NOMO-1 treated with DMSO at 0.1 percent for 48 hours (cell line): ENCODE results near the gene APC.

ENCODE experiments used
- DNase-seq: peaks from one replicate; lab custom pipeline; 2025; ENCODE audit not compliant: unreplicated experiment; lab: John Stamatoyannopoulos, UW

The APC gene

GRCh38 chr5:112737463-112738190 lies at the start of gene APC:
Gene APC (plus strand): TSS chr5:112737885. CDS start chr5:112754891, 17,006 bp downstream.
- peak; percentile 75 for DNase-seq

DNA sequence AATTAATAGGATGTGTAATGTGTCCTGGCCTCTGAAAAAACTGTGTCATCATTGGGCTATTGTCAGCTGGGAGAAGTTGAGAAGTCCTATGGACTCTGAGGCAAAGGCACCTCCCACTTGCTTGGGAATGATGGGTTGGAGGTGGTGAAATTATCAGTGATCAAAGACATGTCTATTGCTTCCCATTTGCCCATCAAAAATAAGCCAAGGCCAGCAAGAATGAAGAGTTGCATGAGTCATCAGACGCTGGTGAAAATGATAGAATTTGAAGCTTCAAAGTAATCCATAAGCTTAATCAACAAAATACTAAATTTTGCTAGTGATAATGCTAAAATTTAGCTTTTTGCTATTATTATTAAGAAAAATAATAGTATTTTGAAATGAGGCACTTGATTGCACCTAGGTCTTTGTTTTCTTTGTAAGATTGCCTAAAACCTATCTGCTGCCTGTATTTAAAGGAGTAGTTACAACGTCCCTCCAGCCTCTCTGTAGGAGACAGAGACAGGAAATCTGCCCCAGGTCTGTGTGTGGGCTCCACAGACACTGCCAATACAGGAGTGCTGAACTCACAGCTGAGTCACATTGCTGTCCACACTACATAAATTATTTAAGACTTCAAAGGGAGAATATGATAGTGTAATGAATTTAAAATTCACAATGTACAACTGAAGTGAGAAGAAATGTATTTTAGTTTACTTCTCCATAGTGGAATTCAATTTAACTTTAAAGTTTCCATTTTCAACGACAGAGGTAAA lies 48.4 kb upstream of the APC start:
- DNase-seq: no peak

DNA sequence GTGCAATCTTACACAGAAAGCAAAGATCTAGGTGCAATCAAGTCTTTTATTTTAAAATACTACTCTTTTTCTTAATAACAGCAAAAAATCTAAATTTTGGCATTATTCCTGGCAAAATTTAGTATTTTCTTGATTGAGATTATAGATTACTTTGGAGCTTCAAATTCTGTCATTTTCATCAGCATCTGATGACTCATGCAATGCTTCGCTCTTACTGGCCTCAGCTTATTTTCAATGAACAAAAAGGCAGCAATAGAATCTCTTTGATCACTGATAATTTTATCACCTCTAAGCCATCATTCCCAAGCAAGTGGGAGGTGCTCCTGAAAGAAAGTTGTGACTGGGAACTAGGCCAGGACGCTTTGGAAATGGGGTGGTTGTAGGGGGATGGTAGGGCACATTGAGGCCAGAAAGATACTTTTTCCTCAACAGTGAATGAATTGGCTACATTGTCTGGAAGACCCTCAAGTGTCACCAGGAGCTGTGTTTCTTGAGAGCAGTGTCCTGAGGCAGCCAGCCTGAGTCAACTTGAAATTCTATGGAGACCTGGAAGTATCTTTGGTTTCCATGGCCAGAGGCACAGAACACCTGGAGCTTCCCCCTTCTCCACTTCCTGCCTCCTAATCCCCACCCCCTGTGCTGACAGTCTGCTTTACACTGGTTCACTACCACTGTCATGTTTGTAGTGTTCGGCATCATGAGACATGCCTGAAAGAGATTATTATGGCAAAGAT lies 46.9 kb upstream of the APC start:
- DNase-seq: no peak

- DNase-seq: no peak
These were observed 46.4 kb upstream of the APC start for GRCh38 chr5:112691339-112691680.

DNA sequence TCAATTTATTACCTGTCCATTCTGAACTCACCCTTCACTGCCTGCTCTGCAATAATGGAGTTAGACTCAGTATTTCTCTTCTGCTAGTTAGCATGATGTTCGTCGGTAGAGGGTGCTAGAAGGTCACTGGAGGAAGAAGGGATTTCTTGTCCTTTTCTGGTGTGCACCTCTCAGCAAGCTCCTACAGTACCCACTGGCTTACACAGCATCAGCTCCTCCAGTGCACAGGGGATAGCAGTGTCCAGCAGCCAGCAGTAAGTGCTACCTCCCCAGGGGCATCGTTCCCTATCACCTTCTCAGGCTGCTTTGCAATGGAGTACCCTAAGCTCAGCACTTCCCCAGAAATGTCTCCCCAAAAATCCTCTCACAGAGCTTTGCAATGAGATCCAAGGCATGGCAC lies 45.9 kb upstream of the APC start:
- DNase-seq: peak; percentile 29

DNA sequence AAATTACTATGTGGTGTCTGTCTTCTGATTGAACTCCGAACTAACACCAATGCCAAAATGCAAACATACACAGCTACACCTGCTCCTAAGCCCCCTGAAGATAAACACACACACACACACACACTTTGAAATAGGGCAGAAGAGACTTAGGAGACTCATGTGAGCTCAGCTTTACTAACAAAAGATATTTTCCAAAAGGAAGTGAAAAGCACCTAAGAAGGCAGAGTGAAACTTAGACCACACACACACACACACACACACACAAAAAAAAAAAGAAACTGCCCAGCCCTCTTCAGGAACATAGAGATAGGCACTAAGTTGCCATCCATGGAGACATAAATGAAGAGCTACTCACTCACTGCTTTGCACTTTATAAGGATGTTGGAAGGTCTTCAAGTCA lies 45.2 kb upstream of the APC start:
- no peak for DNase-seq

GRCh38 chr5:112693301-112693700 lies 44.4 kb upstream of the APC start:
- no peak for DNase-seq

DNA sequence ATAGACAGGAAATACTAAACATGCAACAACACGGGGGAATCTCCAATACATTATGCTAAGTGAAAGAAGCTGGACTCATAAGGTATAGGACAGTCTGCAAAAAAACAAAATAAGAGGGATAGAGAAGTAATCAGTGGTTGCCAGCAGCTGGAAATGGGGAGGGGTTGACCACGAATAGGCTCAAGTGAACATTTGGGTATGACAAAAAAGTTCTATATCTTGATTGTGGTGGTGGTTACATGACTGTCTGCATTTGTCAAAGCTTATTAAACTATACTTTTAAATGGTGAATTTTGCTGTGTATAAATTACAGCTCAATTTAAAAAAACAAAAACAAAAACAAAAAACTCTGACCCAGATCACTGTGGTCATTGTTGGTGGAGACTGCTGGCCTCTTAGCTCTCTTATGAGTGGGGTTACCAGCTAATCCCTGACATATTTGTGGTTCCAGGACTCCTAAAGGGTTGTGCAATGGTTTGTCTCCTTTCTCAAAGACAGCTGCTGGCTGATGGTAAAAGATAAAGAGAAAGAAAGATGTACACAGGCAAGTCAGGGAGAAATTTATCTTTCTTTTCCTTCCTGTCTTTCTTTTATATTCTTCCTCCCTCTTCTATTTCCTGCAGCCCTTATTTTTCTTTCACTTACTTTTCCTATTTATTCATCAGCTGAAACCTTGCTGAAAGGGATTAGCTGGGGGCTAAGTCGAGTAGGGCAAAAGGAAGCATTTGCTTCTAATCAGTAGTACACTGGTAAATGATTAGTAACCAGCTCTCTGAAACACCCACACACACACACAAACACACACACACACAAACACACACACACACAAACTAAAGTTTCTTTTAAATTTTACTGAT lies 42.6 kb upstream of the APC start:
- no peak for DNase-seq

DNA sequence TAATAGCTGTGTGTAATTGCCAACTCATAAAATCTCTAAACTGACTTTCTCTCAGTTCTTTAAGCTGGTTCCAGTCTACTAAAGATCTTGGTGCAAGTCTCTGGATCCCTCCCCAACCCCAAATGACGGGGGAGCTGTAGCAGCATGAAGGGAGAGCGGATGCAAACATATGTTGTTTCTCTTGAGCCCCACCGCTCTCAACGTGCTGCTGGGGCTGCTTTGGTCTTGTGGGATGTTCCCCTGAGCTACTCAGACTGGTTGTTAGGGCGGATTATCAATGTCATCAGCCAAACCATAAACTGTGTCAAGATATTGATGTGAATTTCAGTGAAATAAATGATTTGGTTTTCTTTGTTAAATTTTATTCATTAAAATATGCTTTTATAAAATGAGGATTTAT lies 40.9 kb upstream of the APC start:
- no peak for DNase-seq

- no peak for DNase-seq
These were observed 40.4 kb upstream of the APC start for GRCh38 chr5:112697322-112697721.

GRCh38 chr5:112697833-112698232 lies 39.9 kb upstream of the APC start:
- DNase-seq: no peak

DNA sequence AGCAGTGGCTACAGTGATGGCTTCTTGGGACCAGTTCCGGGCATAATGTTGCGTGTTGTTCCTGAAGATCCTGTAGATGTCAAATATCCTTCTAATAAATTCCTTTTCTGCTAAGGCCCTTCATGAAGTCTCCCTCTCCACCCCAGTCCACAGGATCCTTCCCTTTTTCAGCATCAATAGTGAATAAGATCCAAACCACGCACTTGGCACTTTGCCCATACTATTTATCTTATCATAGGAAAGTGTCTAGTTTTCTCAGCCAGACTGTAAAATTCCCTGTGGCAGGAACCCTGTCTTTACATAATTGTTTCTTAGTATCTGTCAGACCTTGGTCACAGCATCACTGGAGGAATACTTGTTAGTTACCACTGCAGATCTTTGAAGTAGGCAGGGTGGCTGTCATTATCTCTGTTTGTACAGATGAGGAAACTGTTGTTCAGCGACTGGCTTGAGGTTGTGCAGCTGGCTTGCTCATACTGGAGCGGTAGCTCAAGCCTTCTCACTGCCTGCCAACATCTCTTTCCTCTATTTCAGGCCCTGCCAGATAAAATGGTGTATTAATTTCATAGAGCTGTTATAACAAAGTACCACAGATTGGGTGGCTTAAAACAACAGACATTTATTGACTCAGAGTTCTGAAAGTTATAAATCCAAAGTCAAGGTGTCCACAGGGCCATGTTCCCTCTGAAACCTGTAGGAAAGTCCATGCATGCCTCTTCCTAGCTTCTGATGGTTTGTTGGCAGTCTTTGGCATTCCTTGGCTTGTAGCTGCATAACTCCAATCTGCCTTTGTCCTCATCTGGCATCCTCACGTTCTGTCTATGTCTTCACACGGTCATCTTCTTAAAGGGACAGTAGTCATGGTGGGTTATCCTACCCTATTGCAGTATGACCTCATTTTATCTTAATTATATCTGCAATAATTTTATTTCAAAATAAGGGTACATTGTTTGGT lies 33.5 kb upstream of the APC start:
- no peak for DNase-seq

- no peak for DNase-seq
These were observed 31.2 kb upstream of the APC start for GRCh38 chr5:112706446-112707016.

GRCh38 chr5:112707187-112708102 lies 30.2 kb upstream of the APC start:
- DNase-seq: peak; percentile 99

GRCh38 chr5:112708103-112708622 lies 29.5 kb upstream of the APC start:
- DNase-seq: no peak

GRCh38 chr5:112709416-112709815 lies 28.3 kb upstream of the APC start:
- no peak for DNase-seq

GRCh38 chr5:112710896-112711295 lies 26.8 kb upstream of the APC start:
- no peak for DNase-seq

DNA sequence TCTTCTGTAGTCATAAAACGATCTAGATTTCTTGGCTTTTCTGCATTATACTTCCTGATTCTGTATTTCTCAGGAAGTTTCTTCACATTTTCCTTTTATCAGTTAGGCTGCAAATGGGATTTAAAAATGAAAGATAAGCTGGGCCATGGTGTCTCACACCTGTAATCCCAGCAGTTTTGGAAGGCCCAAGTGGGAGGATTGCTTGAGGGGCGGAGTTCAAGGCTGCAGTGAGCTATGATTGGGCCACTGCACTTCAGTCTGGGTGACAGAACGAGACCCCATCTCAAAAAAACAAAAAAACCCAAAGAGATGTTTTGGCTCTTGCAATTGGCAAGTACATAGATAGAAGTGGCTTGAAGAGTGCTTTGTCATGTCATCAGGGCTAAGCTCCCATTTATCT lies 26.2 kb upstream of the APC start:
- peak; percentile 33 for DNase-seq
